K562 (cell line): ENCODE results near the gene C2CD2L. TPM values are rescaled to one million over a fixed set of nuclear protein-coding genes. Genes with fewer than 3 reads are reported as not detected.

ENCODE experiments used
- GATAD2A ChIP-seq: fragments of 450-650 bp; IDR thresholded peaks from 2 replicates; pipeline ENCODE4 v1.6.1; 2017
- NCOA4 ChIP-seq: fragments of 450-650 bp; IDR thresholded peaks from 2 replicates; pipeline ENCODE4 v1.6.1; 2018; ENCODE audit warnings: mild to moderate bottlenecking; ENCODE audit not compliant: partially characterized antibody
- NFIC ChIP-seq: fragments of 450-650 bp; IDR thresholded peaks from 2 replicates; pipeline ENCODE4 v1.6.1; 2017; ENCODE audit warnings: mild to moderate bottlenecking, inconsistent platforms
- ZBTB8A ChIP-seq: fragments of 450-650 bp; IDR thresholded peaks from 2 replicates; pipeline ENCODE4 v1.6.1; 2018; ENCODE audit warnings: mild to moderate bottlenecking, moderate library complexity; ENCODE audit not compliant: partially characterized antibody
- ZFP36 ChIP-seq: fragments of 150-350 bp; IDR thresholded peaks from 2 replicates; pipeline ENCODE4 v1.6.1; 2018; ENCODE audit warnings: low read length, low read depth; ENCODE audit not compliant: partially characterized antibody
- ZKSCAN8 ChIP-seq: fragments of 200-800 bp; sonication (Bioruptor generic); IDR thresholded peaks from 2 replicates; pipeline ENCODE4 v1.6.1; 2016; ENCODE audit warnings: missing genetic modification characterization, missing compliant biosample characterization
- ZNF24 ChIP-seq: fragments of 450-650 bp; IDR thresholded peaks from 2 replicates; pipeline ENCODE4 v1.6.1; 2016
- polyA plus RNA-seq, 8 experiments: library from polyadenylated mRNA; depleted of rRNA in 4 of 8; stranded (reverse) in 5 of 8; unstranded in 3 of 8; fragments of >200 nt; fragmentation: Nextera tagmentation in 2 of 8; fragmentation: Illumina TruSeq in 1 of 8; extraction: Ambion mirVana in 2 of 8; extraction: Trizol in 1 of 8; gene quantifications; 2 replicates each; pipeline versions ENCODE4 v1.2.1 to v1.2.3, GENCODE V29; 2011 to 2014; ENCODE audit warnings: inconsistent platforms in 1 of 8, missing spikeins in 1 of 8
- total RNA-seq, 7 experiments: library from RNA; depleted of rRNA in 6 of 7; stranded (reverse); fragments of >200 nt in 6 of 7; fragmentation: Illumina TruSeq in 2 of 7; extraction: Trizol in 2 of 7; gene quantifications; 2 replicates each; pipeline versions ENCODE4 v1.2.1 to v1.2.3, GENCODE V29; 2011 to 2021; ENCODE audit warnings: low replicate concordance in 1 of 7
- TF ChIP-seq, protein P1 (sequence below): fragments of 200-800 bp; sonication (Bioruptor generic); IDR thresholded peaks from 2 replicates; pipeline ENCODE4 v1.6.1; 2017; ENCODE audit warnings: missing genetic modification characterization, missing compliant biosample characterization
- TF ChIP-seq, protein P2 (sequence below): fragments of 450-650 bp; IDR thresholded peaks from 2 replicates; pipeline ENCODE4 v1.6.1; 2016; ENCODE audit warnings: borderline replicate concordance
- TF ChIP-seq, protein P3 (sequence below), 3 experiments: IDR thresholded peaks in 2 of 3; conservative IDR thresholded peaks in 1 of 3; 2 replicates each; pipeline ENCODE4 v1.5.1; 2011 to 2012; ENCODE audit warnings: low read length in 3 of 3, mild to moderate bottlenecking in 3 of 3, control low read depth in 2 of 3, improper control_type of control experiment in 1 of 3, inconsistent platforms in 1 of 3, low read depth in 1 of 3, mixed read lengths in 1 of 3, moderate library complexity in 1 of 3; ENCODE audit not compliant: insufficient read depth in 2 of 3
- TF ChIP-seq, protein P4 (sequence below): fragments of 200-600 bp; sonication (generic); IDR thresholded peaks from one replicate; pipeline ENCODE4 v1.6.1; 2012; ENCODE audit warnings: mild to moderate bottlenecking, low read depth, low read length, inconsistent platforms

The C2CD2L gene
- total and polyA plus RNA-seq, 9 of the 15 experiments (the other 6 are each of a cell fraction or from before 2014, with no cell fraction given) = 0.66 to 41.2 (median 14.8) TPM

DNA sequence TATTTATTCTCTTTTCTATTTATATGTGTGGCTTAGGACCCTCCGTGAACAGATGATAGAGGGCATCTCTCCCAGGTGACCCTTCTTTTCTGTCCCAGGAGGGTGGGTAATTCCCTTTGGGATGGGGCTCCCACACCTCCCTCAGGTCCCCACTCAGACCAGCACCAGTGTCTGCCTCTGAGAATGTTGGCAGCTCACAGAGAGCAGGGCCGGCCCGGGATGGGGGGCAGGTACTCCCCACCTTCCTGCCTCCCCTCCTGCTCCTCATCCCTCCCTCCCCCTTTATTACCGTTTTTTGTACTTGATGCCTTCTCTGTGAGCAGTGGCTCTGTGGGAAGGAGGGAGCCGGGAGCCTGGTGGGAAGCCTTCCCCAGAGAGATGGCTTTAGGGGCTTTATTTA, 9.5 kb downstream of the C2CD2L start (continued):
- no peak for TF ChIP-seq ZBTB8A
- TF ChIP-seq ZNF24 = no peak
- no peak for TF ChIP-seq NFIC
- TF ChIP-seq, protein P1, sequence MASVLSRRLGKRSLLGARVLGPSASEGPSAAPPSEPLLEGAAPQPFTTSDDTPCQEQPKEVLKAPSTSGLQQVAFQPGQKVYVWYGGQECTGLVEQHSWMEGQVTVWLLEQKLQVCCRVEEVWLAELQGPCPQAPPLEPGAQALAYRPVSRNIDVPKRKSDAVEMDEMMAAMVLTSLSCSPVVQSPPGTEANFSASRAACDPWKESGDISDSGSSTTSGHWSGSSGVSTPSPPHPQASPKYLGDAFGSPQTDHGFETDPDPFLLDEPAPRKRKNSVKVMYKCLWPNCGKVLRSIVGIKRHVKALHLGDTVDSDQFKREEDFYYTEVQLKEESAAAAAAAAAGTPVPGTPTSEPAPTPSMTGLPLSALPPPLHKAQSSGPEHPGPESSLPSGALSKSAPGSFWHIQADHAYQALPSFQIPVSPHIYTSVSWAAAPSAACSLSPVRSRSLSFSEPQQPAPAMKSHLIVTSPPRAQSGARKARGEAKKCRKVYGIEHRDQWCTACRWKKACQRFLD = no peak
- no peak for TF ChIP-seq GATAD2A
- TF ChIP-seq, protein P2, sequence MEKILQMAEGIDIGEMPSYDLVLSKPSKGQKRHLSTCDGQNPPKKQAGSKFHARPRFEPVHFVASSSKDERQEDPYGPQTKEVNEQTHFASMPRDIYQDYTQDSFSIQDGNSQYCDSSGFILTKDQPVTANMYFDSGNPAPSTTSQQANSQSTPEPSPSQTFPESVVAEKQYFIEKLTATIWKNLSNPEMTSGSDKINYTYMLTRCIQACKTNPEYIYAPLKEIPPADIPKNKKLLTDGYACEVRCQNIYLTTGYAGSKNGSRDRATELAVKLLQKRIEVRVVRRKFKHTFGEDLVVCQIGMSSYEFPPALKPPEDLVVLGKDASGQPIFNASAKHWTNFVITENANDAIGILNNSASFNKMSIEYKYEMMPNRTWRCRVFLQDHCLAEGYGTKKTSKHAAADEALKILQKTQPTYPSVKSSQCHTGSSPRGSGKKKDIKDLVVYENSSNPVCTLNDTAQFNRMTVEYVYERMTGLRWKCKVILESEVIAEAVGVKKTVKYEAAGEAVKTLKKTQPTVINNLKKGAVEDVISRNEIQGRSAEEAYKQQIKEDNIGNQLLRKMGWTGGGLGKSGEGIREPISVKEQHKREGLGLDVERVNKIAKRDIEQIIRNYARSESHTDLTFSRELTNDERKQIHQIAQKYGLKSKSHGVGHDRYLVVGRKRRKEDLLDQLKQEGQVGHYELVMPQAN = no peak
- no peak for TF ChIP-seq ZFP36
- TF ChIP-seq, protein P3, sequence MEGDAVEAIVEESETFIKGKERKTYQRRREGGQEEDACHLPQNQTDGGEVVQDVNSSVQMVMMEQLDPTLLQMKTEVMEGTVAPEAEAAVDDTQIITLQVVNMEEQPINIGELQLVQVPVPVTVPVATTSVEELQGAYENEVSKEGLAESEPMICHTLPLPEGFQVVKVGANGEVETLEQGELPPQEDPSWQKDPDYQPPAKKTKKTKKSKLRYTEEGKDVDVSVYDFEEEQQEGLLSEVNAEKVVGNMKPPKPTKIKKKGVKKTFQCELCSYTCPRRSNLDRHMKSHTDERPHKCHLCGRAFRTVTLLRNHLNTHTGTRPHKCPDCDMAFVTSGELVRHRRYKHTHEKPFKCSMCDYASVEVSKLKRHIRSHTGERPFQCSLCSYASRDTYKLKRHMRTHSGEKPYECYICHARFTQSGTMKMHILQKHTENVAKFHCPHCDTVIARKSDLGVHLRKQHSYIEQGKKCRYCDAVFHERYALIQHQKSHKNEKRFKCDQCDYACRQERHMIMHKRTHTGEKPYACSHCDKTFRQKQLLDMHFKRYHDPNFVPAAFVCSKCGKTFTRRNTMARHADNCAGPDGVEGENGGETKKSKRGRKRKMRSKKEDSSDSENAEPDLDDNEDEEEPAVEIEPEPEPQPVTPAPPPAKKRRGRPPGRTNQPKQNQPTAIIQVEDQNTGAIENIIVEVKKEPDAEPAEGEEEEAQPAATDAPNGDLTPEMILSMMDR (IDR thresholded peaks at IDR 0.05 in 2 of 3, conservative IDR thresholded peaks at IDR 0.05 in 1 of 3; ENCODE audit: insufficient read depth in 2 of 3, low read depth in 1 of 3, low read length in 3 of 3) = no peak
- TF ChIP-seq NCOA4 = no peak
- no peak for TF ChIP-seq ZKSCAN8 (CRISPR knock-in tag)
- TF ChIP-seq, protein P4, sequence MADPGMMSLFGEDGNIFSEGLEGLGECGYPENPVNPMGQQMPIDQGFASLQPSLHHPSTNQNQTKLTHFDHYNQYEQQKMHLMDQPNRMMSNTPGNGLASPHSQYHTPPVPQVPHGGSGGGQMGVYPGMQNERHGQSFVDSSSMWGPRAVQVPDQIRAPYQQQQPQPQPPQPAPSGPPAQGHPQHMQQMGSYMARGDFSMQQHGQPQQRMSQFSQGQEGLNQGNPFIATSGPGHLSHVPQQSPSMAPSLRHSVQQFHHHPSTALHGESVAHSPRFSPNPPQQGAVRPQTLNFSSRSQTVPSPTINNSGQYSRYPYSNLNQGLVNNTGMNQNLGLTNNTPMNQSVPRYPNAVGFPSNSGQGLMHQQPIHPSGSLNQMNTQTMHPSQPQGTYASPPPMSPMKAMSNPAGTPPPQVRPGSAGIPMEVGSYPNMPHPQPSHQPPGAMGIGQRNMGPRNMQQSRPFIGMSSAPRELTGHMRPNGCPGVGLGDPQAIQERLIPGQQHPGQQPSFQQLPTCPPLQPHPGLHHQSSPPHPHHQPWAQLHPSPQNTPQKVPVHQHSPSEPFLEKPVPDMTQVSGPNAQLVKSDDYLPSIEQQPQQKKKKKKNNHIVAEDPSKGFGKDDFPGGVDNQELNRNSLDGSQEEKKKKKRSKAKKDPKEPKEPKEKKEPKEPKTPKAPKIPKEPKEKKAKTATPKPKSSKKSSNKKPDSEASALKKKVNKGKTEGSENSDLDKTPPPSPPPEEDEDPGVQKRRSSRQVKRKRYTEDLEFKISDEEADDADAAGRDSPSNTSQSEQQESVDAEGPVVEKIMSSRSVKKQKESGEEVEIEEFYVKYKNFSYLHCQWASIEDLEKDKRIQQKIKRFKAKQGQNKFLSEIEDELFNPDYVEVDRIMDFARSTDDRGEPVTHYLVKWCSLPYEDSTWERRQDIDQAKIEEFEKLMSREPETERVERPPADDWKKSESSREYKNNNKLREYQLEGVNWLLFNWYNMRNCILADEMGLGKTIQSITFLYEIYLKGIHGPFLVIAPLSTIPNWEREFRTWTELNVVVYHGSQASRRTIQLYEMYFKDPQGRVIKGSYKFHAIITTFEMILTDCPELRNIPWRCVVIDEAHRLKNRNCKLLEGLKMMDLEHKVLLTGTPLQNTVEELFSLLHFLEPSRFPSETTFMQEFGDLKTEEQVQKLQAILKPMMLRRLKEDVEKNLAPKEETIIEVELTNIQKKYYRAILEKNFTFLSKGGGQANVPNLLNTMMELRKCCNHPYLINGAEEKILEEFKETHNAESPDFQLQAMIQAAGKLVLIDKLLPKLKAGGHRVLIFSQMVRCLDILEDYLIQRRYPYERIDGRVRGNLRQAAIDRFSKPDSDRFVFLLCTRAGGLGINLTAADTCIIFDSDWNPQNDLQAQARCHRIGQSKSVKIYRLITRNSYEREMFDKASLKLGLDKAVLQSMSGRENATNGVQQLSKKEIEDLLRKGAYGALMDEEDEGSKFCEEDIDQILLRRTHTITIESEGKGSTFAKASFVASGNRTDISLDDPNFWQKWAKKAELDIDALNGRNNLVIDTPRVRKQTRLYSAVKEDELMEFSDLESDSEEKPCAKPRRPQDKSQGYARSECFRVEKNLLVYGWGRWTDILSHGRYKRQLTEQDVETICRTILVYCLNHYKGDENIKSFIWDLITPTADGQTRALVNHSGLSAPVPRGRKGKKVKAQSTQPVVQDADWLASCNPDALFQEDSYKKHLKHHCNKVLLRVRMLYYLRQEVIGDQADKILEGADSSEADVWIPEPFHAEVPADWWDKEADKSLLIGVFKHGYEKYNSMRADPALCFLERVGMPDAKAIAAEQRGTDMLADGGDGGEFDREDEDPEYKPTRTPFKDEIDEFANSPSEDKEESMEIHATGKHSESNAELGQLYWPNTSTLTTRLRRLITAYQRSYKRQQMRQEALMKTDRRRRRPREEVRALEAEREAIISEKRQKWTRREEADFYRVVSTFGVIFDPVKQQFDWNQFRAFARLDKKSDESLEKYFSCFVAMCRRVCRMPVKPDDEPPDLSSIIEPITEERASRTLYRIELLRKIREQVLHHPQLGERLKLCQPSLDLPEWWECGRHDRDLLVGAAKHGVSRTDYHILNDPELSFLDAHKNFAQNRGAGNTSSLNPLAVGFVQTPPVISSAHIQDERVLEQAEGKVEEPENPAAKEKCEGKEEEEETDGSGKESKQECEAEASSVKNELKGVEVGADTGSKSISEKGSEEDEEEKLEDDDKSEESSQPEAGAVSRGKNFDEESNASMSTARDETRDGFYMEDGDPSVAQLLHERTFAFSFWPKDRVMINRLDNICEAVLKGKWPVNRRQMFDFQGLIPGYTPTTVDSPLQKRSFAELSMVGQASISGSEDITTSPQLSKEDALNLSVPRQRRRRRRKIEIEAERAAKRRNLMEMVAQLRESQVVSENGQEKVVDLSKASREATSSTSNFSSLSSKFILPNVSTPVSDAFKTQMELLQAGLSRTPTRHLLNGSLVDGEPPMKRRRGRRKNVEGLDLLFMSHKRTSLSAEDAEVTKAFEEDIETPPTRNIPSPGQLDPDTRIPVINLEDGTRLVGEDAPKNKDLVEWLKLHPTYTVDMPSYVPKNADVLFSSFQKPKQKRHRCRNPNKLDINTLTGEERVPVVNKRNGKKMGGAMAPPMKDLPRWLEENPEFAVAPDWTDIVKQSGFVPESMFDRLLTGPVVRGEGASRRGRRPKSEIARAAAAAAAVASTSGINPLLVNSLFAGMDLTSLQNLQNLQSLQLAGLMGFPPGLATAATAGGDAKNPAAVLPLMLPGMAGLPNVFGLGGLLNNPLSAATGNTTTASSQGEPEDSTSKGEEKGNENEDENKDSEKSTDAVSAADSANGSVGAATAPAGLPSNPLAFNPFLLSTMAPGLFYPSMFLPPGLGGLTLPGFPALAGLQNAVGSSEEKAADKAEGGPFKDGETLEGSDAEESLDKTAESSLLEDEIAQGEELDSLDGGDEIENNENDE = no peak
- TF ChIP-seq, all 486 proteins: peak for 0
